Kidney tubule cell (primary cell): ENCODE measurements around the gene MORF4L1.
"Not testable (repeated sequence)": the region's sequence is repeated elsewhere in the genome, so short reads cannot be mapped to it uniquely, and the experiment has no call there.

Experiments used
- DNase-seq: peaks from one replicate; pipeline ENCODE4 v3.0.0-alpha.2; 2018; ENCODE audit warnings: low spot score

Gene MORF4L1, protein sequence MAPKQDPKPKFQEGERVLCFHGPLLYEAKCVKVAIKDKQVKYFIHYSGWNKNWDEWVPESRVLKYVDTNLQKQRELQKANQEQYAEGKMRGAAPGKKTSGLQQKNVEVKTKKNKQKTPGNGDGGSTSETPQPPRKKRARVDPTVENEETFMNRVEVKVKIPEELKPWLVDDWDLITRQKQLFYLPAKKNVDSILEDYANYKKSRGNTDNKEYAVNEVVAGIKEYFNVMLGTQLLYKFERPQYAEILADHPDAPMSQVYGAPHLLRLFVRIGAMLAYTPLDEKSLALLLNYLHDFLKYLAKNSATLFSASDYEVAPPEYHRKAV

DNA sequence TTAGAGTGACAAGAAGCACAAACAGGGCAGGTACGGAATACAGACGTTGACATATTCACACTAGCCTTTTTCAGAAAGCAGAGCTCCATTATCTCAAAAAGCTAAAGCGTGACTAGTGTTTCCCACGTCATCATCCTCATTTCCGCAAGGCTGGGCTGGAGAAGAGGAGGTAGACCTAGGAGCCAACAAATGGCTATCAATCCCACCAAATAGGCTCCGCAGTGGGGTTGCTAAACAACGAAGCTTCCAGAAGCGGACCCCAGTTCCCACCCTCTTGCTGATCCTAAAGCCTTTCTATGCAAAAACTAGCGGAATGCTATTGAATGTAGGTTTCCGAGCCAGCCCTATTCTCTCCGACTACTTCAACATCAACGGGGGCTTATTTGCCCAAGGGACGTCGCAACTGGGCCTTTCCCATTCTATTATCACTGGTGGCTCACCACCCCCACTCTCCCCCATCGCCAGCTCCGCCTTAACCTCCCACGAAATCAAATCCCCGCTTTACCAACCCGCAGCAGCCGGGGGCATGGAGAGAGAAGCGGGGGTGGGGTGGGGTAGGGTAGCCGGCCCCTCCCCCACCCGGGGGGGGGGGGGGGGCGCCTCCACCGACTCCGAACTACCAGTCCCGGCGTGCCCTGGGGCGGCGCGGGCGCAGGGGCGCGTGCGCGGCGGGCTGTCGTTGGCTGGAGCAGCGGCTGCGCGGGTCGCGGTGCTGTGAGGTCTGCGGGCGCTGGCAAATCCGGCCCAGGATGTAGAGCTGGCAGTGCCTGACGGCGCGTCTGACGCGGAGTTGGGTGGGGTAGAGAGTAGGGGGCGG is at the start of gene MORF4L1:
Gene MORF4L1 (plus strand): TSS at position 736 of the 817 bp plus-strand sequence. CDS start 128 bp downstream, outside the sequence.
- DNase-seq = peak; percentile 96

- no peak for DNase-seq
Observed at GRCh38 chr15:78828920-78829319, 43.8 kb upstream of the MORF4L1 start.

DNA sequence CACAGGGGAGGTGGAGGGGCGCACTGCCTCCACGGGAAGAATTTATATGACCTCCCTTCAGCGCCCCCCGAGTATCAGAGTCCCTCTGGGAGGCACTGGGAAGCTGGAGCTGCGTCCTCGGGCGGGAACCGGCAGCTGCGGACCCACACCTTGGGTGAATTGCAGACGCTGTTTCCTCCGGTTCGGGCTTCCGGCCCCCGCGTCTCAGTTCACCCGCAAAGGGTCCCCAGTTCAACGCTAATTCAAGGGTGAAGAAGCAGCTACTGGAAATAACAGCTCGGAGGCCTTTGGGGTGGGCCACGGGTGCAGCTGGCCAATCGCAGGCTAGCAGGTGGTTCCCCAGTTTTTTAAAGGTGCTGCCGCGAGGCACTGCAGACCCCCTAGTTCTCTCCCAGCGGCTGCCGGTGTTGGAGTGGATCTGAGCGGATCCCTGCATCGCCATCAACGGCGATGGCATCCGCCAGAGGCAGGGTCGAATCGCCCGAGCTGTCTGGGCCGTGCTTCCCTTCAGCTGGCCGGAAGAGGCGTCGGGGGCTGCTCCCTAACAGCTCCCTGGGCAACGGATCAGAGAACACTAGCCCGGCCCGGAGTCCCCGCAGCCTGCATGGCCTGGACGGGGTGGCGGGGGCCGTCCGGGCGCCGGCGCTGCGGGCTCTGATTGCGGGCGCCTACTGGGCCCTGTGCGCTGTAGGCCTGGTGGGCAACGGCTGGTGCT is 42.0 kb upstream of the MORF4L1 start:
- DNase-seq = no peak

GRCh38 chr15:78831229-78832207 is 41.2 kb upstream of the MORF4L1 start:
- DNase-seq = no peak

- DNase-seq = no peak
Observed at GRCh38 chr15:78836333-78836732, 36.4 kb upstream of the MORF4L1 start.

DNA sequence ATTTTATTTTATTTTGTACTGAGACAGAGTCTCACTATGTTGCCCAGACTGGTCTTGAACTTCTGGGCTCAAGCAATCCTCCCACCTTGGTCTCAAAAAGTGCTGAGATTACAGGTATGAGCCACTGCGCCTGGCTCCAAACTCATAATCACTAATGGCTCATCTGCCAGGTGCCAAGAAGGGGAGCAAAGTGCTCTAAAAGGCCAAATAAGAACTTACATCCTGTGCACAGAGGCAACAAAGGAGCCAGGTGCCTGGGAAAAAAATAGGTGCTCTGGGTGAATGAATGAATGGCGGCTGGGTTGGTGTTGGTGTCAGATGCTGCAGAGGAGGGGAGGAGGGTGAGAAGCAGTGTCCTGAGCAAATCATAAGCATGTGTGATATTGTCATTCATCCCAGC is 35.6 kb upstream of the MORF4L1 start:
- DNase-seq = no peak

GRCh38 chr15:78837543-78837942 is 35.1 kb upstream of the MORF4L1 start:
- no peak for DNase-seq

GRCh38 chr15:78838489-78838888 is 34.2 kb upstream of the MORF4L1 start:
- no peak for DNase-seq

GRCh38 chr15:78839151-78839550 is 33.5 kb upstream of the MORF4L1 start:
- DNase-seq = not testable (repeated sequence)

GRCh38 chr15:78840661-78841375 is 31.9 kb upstream of the MORF4L1 start:
- peak; percentile 13 for DNase-seq

- no peak for DNase-seq
Observed at GRCh38 chr15:78841376-78841706, 31.3 kb upstream of the MORF4L1 start.

DNA sequence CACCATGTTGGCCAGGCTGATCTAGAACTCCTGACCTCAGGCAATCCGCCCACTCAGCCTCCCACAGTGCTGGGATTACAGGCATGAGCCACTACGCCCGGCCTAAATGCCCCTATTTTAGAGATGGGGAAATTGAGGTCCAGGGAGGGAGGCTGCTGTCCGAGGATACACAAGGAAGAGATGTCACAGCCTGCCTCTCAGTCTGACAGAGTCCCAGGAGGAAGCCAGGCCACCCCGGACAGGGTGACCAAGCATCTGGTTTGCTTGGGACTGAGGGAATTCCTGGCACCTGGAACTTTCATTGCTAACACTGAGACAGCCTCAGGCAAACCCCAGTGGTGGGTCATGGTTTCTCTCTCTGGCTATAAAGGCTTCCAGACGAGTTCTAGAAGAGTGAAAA is 30.8 kb upstream of the MORF4L1 start:
- DNase-seq = no peak

DNA sequence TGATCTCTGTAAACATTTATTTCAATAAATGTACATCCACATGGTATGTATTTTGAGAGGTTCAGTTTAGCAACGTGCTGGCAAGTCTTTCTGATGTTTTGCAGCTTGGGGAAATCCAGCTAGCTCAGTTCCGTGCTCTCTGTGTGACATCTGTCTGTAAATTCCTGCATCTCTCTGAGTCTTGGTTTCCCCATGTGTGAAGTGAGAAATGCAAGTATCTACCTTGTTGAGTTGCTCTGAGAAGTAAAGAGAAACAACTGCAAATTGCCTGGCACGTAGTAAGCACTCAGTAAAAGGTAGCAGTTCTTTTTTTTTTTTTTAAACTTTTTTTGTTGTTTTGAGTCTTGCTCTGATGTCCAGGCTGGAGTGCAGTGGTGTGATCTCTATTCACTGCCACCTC is 30.2 kb upstream of the MORF4L1 start:
- DNase-seq = no peak

GRCh38 chr15:78846906-78847305 is 25.8 kb upstream of the MORF4L1 start:
- not testable (repeated sequence) for DNase-seq

DNA sequence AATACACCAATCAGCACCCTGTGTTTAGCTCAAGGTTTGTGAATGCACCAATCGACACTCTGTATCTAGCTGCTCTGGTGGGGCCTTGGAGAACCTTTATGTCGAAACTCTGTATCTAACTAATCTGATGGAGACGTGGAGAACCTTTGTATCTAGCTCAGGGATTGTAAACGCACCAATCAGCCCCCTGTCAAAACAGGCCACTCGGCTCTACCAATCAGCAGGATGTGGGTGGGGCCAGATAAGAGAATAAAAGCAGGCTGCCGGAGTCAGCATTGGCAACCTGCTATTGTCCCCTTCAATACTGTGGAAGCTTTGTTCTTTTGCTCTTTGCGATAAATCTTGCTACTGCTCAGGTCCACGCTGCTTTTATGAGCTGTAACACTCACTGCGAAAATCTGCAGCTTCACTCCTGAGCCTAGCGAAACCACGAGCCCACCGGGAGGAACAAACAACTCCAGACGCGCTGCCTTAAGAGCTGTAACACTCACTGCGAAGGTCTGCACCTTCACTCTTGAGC is 25.2 kb upstream of the MORF4L1 start:
- not testable (repeated sequence) for DNase-seq

DNA sequence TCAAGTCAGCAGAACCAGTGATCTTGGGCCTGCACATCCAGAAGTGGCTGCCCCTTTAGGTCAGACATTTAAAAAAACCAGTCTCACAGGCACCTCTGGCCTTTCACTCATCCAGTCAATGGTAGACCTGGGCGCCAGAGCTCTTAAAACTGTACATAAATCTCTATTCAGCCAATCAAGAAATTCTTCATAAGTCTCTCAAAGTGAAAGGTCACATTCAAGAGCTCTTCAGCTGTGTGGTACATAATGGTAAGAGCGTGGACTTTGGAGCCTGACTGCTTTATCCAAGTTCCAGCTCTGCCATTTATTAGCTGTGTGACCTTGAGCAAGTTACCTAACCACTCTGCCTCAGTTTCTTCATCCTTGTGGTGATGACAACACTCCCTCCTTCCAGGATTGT is 22.3 kb upstream of the MORF4L1 start:
- no peak for DNase-seq

DNA sequence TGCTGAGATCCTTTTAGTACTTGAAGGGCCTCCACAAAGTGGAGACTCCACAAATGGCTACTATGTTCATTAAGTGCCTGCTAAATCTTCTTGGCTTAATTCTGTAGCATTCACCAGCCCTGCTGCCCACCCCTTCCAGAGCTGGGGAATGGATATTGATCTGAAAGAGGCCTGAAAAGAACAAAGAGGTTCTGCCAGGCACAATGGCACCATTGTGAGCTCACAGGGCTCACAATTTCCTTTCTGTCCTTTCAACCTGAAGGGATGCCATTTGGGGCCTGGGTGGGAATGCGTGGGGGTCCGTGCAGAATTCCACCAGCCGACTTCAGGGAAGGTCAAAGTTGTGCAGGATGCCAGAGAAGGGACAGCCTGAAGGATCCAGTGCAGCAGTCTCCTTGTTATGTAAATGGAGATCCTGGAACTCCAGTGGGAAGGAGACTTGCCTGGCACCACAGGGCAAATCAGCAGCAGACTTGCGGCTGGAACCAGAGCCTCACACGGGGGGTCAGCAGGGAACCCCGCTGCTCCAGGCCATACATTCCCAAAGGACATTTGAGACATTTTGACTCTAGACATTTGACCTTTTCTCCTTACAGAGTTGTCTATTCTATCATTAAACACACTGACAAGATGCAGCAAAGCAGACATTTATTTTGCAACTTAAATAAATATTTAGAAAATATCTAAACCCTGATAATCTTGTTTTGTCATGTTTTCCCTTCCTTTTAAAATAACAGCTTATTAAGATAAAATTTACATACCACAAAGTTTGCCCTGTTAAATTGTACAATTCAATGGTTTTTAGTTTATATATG is 21.5 kb upstream of the MORF4L1 start:
- DNase-seq = no peak

GRCh38 chr15:78853500-78853899 is 19.2 kb upstream of the MORF4L1 start:
- DNase-seq = no peak

DNA sequence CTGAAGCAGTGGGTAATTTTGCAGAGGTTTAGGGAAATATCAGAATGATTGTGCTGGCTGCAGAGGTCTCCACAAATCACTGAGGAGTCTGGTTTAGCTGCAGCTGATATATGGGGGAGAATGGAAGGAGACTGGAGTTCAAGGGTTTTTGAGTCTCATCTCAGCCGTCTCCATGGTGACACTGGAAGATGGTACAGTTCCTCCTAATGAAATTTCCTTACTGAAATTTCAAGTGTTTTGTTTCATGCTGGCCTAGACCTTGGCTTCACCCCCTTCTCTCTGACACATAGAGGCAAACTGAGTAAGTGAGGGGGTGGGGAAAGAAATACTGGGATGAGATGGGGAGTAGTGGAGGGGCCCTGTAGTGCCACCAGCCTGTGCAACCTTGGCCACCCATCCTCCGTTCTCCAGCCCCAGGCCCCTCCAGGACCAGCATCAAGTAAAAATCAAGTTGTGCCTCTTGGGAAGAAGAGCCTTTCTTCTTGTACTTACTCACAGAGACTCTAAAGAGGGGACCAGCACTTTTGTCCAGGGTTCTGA is 17.8 kb upstream of the MORF4L1 start:
- no peak for DNase-seq

- no peak for DNase-seq
Observed at GRCh38 chr15:78855746-78856145, 16.9 kb upstream of the MORF4L1 start.
